CMK (cell line): ENCODE data around the gene SLC31A1.
"Not testable (repeated sequence)": the region's sequence is repeated elsewhere in the genome, so short reads cannot be mapped to it uniquely, and the experiment has no call there.

Experiments used
- DNase-seq: peaks from one replicate; pipeline ENCODE4 v3.0.0-alpha.2; 2010; ENCODE audit warnings: low read depth

The SLC31A1 gene

DNA sequence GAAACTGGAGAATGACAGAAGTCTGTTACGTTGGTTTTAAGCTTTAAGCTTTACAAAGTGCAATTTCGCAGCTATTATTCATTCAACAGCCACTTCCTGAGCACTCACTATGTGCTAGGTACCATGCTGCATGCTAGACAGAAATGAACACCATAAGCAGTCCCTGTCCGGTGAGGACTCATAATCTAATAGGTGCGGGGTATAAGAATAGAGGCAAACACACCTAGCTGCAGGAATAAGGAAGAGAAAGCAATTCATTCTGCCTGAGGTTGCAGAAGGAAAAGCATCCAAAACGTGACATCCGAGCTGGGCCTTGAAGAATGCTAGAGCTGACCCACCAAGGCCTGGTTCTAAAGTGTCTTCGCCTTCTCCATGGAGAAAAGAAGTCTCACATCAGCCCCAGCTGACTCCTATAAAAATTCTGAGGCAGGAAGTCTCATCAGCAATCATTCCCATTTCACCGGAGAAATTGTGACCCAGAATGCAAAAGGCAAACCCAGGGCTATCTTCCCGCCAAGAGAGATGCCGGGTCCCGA, 809 bp upstream of the SLC31A1 start:
- no peak for DNase-seq

GRCh38 chr9:113221800-113222481, 597 bp downstream of the SLC31A1 start:
- no peak for DNase-seq

DNA sequence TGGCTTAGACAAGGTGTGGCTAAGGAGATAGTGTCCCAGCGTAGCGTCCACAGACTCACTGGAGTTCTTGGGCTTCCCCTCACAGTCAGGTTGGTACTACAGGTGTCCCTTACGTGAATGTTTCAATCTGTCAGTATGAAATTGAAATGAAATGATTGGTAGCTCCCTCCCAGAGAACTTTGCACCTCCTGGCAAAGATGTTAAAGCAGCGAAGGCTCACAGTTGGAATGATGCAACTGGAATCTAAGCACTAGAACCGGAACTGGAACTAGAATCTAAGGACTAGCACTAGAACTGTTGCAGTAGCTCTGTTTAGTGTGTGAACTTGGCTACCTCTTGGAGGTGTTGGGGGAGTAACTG, 1.1 kb downstream of the SLC31A1 start:
- no peak for DNase-seq

DNA sequence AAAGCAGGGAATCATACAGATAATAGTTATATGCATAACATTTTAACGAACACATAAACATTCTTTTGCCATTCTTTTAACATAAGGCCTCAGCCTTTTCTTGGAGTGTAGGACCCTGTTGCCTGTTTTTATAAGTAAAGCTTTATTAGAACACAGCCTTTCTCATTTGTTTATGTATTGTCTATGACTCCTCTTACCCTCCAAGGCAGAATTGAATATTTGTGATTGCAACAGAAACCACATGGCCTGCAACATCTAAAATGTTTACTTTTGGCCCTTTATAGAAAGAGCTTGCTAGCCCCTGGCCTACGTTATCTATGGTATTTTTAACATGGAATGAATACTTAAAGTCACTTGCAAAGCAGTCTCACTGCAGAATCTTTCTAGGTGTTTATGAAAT, 2.6 kb downstream of the SLC31A1 start:
- DNase-seq = no peak

- no peak for DNase-seq
Measured at GRCh38 chr9:113227436-113227835, 6.1 kb downstream of the SLC31A1 start.

DNA sequence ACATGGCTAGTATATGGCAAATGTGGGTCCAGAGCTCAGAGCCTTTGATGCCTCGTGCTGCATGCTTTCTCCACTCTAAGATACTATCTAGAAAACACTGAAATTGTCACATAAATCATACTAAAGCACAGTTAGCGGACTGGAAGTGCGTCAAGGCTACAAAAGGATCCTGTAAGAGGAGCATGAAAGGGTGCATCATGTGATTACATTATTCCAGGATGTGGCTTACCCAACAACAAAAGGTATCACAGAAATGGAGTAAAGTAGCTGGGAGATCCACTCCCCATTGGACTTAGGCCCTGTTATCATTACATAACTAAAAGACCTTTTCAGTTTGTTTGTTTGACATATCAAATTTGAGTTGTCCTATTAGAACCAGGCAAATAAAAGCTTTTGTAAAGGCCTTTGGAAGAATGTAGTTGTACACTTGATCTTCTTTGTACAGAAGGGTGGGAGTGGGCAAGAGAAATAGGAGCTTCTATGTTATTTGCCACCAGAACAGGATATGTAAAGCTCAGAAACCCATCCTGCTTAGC, 6.9 kb downstream of the SLC31A1 start:
- DNase-seq = no peak

GRCh38 chr9:113231701-113232100, 10.4 kb downstream of the SLC31A1 start:
- DNase-seq = no peak

GRCh38 chr9:113235701-113236255, 14.4 kb downstream of the SLC31A1 start:
- DNase-seq = not testable (repeated sequence)

- no peak for DNase-seq
Measured at GRCh38 chr9:113237026-113237425, 15.7 kb downstream of the SLC31A1 start.

- DNase-seq = no peak
Measured at GRCh38 chr9:113238202-113238858, 17.0 kb downstream of the SLC31A1 start.

GRCh38 chr9:113238859-113239232, 17.5 kb downstream of the SLC31A1 start:
- no peak for DNase-seq

GRCh38 chr9:113241161-113241560, 19.8 kb downstream of the SLC31A1 start:
- no peak for DNase-seq

DNA sequence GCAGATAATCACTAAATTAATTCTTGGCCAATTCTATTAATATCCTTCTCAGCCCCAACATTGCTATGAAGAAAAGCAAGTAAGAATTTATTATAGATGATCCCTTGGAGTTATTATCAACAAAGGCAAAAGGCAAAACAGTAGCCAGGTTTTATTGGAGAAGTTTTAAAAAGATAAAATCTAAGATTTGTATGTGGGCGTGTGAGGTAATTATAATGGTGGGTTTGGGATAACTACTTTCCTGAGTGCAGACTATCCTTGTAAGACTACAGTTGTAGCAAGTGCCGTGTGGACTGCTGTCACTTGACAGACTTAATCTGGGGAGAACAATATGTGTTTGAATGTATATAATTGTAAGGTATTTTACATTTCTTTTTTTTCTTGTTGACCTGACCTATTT, 23.2 kb downstream of the SLC31A1 start:
- DNase-seq = no peak

DNA sequence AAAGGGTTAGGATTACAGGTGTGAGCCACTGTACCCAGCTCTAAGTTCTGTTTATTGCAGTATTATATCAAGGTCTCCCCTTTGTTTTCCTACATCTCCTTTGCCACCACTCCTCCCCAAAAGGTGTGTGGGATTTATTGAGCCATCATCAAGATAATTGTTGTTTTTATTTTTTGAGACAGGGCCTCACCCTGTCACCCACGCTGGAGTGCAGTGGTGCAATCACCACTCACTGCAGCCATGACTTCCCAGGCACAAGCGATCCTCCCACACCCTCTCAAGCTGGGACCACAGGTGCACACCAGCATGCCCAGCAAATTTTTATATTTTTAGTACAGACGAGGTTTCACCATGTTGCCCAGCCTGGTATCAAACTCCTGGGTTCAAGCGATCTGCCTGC, 24.6 kb downstream of the SLC31A1 start:
- DNase-seq = no peak

DNA sequence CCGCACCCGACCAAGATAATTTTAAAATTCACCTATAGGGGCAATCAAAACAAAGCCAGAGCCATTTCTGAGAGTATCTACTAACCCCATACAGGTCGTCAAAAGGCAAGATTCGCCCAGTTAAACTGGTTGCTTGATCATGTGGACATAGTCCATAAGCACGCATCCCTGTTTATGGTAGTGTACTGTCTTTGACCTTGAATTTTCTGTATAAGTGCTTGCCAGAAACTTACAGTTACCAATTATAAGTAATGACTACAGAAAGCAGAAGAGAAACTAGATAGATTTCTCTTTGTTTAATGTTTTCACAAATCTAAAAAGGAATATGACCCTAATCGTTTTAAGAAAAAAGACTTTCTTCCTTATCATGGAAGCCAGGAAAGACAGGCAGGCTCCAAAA, 25.6 kb downstream of the SLC31A1 start:
- no peak for DNase-seq

- DNase-seq = no peak
Measured at GRCh38 chr9:113247640-113248039, 26.3 kb downstream of the SLC31A1 start.

DNA sequence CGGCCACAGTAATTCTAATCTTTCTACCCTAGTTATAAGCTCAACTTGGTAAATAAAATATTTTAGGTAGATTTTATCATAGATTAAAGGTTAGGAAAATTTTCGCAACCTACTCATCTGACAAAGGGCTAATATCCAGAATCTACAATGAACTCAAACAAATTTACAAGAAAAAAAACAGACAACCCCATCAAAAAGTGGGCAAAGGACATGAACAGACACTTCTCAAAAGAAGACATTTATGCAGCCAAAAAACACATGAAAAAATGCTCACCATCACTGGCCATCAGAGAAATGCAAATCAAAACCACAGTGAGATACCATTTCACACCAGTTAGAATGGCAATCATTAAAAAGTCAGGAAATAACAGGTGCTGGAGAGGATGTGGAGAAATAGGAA, 28.3 kb downstream of the SLC31A1 start:
- not testable (repeated sequence) for DNase-seq

- DNase-seq = no peak
Measured at GRCh38 chr9:113250807-113251206, 29.5 kb downstream of the SLC31A1 start.

DNA sequence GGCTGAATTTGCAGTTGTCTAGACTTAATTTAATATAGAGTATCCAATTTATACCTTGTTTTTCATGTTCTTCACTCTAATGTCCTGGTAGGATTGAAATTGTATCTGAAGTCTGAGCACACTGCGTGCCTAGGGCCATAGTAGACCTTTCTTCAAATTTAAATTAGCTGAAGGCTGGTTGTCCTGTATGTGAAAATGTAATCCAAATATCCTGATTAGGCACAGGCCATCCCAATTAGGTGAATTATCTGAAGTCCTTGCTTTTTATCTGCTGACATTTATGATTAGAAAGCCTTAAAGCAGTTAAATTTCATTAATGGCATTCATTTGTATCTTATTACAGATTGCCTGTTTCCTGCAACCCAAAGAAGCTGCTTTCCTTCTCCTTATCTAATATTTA, 33.6 kb downstream of the SLC31A1 start:
- no peak for DNase-seq

- no peak for DNase-seq
Measured at GRCh38 chr9:113255438-113255837, 34.1 kb downstream of the SLC31A1 start.

DNA sequence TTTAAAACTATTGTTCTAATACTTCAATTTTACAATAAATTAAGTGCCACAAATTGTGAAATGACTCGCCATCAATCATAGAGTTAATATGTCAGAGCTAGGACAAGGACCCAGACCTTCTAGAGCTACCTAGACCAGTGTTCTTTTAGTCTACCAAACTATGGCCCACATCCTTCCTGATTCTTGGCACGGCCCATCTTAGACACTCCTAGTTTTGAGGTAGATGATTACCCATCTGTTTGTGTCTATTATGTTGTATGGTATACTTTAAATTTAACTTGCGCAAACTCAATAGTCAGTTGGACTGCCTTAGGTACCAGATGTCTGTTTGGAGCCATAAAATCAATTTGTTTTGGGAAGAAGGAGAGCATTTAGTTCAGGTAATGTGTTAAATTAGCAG, 36.5 kb downstream of the SLC31A1 start:
- DNase-seq = no peak

DNA sequence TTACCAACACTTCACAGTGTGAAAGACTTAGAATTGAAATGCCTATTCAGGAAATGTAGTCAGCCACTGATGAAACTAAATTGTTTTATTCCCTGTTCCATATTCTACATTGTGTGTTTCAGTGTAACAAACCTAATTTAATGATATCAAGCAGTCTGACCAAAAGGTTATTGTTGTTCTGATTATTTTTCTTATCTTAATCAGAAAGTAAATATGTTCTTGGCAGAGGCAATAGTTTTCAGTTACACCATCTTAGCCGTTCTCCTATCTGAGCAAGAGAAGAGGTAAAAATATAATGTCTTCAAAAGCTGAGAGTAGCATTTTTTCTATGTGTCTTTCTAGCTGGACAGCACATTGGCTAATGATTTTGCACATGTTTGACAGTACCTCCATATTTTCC, 36.9 kb downstream of the SLC31A1 start:
- no peak for DNase-seq
